OCI-M1 (cell line): ENCODE data around the gene WDR54.
"Not testable (repeated sequence)": the region's sequence is repeated elsewhere in the genome, so short reads cannot be mapped to it uniquely, and the experiment has no call there.

ENCODE experiments used
- DNase-seq: peaks from one replicate; lab custom pipeline; 2025; lab: John Stamatoyannopoulos, UW

WDR54 gene

DNA sequence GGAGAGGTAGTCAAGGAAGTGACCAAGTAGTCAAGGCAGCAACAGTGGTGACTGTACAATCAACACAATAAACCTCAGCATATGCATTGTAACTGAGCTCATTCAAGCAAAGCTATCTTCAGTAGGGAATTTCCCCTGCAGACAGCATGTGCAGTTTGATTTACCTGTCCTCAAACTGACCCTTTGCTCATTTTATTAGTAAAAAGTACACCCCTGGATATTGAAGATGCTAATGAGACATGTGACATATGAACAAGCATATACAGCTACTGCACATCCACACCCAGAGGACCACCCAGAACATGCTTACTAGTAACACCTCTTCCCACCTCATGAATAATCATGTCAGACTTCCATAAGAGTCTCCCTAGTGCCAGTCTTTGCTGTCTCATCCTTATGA, 15.5 kb upstream of the WDR54 start:
- no peak for DNase-seq

DNA sequence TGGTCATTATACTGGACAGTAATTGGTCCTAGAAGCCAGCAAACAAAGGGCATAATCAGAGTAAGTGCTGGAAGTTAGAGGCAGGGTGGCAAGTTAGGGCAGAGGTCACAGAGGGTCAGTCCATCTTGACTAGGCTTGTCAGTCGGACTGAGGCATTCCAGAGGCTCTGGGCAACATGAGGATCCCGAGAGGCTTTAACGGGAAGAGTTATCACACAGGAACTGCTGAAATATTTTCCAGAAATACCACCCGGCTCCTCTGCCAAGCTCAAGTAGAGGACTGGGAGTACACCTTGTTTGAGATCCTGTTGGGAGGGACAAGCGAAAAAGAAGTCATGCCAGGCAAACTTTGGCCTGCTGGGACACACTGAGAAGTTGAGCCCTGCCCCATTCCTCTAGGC, 13.8 kb upstream of the WDR54 start:
- DNase-seq = no peak

DNA sequence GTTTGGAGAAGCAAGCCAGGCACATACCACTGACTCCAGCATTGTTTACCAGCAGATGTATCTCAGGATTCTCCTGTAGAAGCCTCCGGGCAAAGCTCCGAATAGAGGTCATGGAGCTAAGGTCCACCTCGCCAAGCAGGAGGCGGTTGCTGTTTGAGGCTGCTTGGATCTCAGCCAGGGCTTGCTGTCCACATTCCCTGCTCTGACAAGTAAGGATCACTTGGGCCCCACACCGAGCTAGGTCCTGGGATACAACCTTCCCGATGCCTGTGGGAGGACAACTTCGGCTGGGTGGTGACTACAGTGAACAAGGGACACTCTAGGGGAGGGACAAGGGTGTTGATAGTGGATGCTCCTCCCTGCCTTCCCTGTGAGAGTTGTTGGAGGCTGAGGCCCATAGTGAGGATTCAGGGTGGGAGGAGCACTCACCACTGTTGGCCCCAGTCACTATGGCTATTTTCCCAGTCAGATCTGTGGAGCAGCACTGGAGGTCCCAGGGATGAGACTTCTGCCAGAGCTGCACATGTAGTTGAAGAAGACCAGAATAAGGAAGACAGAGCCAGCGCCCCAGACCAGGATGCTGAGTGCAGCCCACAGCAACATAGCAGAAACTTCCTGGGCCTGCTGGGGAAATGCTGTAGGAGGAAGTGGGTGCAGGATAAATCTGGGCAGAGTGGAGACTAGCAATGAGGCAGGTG, 8.4 kb upstream of the WDR54 start:
- no peak for DNase-seq

DNA sequence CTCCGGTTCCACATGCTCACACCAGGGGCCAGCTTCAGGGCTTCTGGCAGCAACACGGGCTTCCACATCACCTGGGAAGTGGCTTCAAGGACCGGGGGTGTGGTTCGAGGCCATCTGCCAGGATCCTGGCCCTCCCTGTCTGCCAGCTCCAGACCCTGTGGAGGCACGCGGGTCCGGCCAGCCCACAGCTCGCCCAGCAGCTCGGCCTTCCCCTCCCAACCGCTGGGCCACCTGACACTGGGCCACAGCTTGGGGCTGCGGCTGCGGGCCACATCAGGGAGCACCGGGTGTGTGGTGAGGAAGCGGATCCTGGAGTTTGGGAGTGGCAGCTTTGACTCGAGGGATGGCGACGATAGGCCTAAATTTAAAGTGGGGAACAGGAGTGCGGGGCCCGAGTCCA, 7.1 kb upstream of the WDR54 start:
- no peak for DNase-seq

DNA sequence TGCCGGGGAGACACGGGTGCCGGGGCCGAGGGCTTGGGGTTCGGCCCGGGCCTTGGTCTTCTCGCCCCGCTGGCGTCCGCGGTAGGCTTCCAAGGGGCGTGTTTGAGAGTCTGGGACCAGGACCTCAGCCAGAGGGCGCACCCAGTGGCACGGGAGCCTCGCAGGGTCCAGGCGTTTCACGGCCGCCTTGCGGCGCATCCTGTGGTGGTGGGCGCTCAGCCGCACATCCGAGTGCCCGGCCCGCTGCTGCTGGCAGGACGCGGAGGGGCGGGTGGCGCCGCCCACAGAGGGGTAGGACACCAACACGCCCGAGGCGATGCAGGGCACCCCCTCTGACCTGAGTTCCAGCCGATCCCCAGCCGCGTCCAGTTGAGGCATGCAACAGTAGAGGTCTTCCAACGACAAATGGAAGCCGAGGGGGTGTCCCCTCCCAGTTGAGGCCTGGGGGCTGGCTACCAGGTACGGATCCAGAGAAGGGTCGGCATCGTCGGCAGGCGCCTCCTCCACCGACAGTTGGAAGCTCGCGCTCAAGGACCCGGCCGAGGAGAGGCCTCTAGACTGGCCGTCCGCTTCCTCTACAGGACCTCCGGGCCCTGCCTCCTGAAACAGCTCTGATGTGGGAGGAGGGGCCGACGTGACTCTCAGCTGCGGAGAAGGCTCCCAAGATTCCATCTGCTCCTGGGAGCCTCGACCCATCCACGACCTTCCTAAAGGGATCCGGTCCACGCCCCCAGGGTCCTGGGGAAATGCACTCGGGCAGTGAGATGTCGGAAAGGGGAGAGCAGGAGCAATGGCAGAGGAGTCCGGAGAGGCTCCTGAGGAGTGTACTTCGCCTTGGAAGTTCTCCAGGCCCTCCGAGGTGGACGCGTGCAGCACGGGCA, 6.4 kb upstream of the WDR54 start:
- DNase-seq = no peak

DNA sequence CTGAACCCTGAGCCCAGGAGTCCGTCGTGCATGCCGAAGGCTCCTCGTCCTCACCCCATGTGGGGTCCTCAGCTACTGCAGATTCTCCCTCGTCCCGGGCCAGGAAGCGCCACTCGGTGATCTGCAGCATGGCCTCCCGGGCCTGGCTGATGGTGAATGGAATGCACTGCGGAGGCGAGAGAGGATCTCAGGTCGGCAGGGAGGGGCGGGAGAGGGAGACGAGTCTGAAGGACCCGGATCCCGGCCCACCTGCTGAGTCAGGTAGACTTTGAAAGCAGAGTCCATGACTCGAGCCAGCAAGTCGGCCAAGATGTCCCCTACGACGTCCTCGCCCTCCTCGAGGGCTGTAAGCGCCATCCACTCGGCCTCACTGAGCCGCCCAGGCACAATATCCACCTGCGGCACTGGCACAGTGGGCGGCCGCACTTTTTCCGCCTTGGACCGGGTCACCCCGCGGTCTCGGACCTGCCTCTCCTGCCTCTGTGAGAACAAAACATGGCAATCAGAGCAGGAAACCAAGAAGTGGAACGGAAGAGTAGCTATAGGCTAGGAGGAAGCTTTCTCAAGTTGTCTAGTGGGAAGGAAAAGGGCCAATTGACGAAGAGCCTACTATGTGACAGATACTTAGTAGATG, 5.7 kb upstream of the WDR54 start:
- no peak for DNase-seq

DNA sequence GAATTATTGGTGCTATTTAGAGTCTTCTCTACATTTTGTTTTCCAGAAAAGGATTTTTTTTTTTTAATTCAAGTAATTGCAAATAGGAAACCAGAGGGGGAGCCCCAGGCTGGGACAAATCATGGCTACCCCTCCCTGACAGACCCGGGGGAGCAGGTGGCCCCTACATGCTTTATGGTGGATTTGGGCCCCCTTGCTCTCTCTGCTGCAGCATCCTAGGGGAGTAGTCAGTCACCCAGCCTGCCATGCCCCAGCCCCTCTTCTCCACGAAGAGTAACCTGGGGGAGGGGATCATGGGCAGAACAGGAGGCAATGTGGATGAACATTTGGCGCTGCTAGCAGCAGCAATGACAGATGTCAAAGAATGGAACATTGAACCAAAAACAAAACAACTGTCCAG, 4.8 kb upstream of the WDR54 start:
- DNase-seq = no peak

DNA sequence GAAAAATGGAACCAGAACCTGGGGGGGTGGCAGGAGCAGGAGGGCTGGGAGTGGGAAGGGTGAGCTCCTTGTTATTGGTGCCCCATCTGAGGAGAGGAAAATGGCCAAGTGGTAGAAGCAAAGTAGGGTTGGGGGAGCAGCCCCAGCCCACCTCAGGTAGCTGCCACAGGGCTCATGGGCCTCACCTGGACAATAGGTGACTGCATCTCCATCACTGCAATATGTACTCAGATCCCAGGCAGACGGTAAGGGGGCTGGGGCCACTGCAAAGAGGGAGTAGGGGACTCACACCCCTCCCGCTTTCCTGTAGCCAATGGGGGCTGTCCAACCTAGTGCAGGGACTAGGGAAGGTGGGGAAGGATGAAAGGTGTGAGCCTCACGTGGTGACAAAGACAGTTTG, 4.3 kb upstream of the WDR54 start:
- DNase-seq = no peak

DNA sequence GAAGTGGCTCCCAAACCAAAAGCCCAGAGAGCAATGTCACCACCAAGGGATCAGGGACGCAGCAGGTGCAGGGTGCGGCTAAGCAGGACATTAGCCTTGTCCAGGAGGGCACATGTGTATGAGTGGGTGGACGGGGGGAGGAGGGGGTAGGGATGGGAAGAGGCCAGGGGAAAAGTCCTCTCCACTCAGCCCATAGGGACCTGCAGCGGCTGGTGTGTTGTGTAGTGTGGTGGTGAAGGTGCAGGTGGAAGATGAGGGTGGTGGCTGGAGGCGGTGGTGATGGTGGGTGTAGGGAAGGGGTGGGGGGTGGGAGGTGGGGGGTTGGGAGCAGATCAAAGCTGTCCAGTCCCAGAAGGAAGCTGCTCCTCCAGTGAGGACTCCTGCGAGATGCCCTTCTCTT, 3.8 kb upstream of the WDR54 start:
- DNase-seq = no peak

DNA sequence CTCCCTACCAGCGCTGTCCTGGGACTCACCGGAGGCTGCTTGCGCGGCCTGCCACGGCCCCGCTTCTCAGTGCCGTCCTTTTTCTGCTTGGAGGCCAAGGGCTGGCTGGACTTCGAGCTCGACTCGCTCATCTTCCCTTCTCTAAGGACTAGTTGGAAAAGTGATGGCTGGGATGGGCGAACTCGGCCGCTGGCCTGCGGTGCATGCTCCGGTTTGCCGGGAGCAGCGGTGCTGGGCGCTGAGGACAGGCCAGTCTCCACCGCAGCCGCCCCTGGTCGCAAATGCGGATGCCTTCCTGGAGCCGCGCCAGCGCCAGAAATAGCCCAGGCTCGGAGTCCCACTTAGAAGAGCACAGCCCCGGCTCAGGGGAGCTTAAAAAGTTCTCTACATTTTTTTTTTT, 3.2 kb upstream of the WDR54 start:
- DNase-seq = no peak

DNA sequence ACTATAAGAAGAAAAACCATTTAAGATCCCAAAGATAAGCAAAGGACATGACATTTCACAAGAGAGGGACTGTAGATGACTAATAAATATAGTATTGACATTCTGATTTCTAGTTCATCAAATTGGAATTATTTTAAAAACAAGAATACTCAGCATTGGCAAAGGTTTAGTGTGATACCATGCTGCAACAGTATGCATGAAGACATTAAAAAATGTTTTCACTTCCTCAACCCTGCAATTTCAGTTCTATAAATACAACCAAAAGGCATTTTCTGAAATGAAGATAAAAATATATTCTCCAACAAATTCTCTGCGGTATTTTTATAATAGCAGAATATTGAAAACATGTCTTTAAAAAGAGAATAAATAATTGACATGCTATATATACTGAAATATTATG, 2.2 kb upstream of the WDR54 start:
- no peak for DNase-seq

DNA sequence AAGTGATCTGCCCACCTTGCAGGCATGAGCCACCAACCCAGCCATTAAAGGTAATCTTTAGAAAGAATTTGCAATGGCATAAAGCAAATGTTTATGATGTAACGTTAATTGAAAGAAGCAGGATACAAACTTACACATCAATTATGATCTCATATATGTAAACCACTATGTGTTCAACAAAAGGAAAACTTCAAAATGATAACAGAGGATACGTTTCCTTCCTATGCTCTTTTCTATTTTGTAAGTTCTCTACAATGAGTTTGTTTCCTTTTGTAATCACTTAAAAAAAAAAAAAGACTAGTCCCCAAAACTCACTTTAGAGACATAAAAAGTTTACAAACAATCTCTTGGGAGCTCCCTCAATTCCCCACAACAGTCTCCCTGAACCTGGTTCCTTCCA, 1.5 kb upstream of the WDR54 start:
- DNase-seq = no peak

DNA sequence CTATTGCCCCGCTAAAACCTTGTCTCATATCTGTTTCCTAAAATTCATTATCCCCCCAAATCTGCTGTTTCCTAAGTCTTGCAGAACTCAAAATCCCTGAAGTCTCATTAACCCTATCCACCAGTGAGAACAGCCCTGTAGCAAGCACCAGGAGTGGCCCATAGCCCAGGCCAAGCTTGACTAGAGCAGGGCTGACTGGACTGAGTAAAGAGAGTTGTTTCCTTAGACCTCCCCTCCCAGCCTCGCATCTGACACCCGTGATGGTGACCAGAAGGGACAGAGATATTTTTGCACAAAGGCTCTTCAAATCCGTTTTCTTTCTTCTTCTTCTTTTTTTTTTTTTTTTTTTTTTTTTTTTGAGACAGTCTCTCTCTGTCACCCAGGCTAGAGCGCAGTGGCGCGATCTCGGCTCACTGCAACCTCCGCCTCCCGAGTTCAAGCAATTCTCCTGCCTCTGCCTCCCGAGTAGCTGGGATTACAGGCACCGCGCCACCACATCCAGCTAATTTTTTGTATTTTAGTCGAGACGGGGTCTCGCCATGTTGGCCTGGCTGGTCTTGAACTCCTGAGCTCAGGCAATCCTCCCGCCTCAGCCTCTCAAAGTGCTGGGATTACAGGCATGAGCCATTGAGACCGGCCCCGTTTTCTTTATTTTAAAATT, 957 bp upstream of the WDR54 start:
- DNase-seq = not testable (repeated sequence)

DNA sequence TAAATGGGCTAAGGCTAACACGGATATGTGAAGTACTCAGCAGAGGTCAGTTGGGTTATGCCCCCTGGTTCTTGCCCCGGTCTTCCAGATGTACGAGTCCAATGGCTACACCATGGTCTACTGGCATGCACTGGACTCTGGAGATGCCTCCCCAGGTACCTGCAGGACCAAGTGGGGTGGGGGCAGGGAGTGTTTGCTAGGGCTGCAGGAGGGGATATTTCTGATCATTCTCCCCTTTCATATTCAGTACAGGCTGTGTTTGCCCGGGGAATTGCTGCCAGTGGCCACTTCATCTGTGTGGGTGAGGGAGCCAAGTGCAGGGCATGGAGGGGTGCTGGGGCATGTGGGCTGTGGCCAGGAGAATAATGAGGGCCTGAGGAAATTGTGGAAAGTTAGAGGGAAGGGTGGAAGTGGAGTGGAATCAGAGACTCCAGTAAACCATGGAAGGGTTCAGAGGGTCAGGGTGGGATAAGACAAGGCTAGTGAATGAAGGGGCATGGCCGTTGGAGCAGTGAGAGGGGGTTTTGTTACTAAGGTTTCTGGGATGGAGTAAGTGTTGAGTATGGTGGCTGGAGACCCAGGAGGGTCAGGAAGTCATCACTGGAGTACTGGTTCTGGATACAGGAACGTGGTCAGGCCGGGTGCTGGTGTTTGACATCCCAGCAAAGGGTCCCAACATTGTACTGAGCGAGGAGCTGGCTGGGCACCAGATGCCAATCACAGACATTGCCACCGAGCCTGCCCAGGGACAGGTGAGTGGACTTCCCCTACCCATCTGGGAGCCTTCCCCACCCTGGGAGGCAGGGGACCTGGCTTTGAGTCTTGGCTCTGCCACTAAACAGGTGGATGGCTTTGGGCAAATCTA, 1.9 kb downstream of the WDR54 start:
- no peak for DNase-seq

DNA sequence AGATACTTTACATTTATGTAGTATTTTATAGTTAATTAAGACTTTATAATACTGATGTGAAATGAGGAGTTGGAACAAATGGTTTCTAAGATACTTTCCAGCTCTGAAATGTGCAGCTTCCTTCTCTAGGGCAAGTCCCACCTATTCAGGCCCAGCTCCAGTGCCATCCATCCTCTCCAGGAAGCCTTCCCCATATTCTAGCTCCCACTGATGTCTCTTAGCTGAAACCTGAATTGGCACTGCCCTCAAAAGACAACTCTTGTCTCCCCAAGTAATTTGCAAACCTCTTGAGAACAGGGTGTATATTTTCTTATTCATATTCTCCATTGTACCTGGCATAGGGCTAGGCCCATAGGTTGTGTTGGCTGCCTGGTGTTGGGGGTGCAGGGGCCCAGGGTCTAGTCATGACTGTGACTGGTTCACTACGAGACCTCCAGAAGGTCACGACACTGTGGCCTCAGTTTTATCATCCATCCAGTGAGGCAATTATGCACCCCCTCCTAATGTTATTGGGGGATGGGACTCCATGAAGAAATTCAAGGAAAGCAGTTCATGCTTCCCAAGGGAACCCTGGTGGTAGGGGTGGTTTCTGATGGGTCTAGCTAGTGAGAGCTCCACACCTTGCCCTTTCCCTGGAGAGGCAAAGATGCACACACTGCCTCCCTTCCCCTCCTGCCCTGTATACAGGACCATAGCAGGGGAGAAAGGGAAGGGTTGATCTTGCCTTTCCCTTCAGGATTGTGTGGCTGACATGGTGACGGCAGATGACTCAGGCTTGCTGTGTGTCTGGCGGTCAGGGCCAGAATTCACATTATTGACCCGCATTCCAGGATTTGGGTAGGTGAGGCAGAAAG, 2.8 kb downstream of the WDR54 start:
- no peak for DNase-seq

DNA sequence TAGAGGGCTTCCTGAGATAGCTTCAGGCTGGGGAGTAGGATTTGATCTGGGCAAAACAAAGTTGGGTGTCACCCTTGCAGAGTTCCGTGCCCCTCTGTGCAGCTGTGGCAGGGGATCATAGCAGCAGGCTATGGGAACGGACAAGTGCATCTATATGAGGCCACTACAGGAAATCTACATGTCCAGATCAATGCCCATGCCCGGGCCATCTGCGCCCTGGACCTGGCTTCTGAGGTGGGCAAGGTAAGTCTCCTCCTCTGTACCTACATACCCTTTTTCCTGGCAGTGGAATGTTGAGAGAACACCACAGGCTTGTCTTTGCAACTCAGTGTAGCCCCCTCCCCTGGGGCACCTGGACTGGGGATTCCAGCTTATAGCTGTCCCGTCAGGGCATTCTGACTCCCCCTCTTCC, 3.5 kb downstream of the WDR54 start:
- no peak for DNase-seq

DNA sequence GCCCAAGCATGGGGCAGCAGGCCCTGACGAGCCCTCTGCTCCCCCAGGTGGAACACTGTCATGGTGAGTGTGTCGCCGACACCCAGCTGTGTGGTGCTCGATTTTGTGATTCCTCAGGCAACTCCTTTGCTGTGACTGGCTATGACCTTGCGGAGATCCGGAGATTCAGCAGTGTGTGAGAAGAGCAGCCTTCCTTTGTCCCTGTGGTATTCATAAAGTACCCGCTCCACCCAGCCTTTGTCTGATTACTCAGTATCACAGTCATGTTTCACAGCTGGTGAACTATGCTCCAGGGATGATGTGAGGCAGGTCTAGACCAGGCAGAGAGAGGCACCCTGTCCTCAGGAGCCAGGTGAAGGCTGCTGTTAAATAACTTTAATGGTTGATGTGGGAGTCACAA, 4.0 kb downstream of the WDR54 start:
- no peak for DNase-seq

DNA sequence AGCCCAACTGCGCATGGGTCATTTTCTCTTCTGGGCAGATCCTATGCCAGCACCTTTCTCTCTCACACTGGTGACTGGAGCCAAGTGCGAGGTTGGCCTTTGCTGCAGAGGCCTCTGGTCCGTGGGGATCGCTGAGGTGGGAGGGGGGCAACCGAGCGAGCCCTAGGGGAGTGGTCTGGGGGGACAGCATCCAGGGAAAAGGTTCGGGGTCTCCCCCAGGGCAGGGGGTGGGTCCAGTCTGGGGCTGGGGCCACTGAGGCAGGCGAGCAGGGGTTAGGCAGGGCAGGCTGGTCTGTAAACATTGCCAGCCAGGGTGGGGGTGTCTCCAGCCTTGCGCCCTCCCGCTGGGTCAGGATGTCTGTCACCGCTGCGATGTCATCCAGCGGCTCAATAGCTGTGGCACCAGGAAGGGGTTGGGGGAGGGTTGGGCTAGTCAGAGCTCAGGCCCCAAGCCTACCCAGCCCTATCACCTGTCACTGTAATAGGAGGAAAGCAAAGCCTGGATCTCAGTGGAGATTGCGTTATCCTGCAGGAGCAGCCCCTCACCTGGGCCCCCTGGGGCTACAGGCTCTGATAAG, 4.7 kb downstream of the WDR54 start:
- DNase-seq = no peak

DNA sequence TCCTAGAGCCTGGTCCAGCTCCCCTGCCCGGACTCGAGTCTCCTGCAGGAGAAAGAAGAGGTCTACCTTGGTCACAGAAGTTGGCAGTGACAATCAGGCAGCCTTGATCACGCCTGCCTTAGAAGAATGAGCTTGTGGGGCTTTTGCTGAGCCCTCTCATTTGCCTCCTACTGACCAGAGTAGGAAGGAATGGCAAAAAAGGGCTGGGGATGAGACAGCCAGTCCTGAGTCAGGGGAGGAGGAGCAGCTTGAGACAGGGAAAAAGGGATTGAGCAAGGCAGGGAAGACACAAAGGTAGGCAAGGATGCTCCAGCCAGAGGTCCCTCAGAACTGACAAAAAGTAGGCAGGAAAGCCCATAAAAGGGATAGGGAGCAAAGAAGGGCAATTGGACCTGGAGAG, 6.0 kb downstream of the WDR54 start:
- DNase-seq = no peak

DNA sequence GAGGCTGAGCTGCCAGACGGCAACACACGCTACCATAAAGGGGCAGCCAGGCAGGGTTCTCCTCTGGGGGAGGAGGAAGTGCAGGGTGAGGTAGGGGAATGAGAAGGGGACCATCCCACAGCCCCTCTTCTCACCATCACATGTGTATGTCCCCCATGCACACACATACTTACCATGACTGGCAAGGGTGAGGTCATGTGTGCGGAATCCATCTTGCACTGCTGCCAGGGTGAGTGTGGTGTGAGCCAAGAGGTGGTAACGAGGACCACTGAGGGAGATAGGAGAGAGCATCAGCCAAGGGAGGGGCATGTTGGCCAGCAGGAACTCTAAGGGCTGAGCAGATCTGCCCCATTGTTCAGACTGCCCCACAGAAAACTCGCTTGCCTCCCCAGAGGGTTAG, 7.1 kb downstream of the WDR54 start:
- DNase-seq = no peak
